A549 (cell line): ENCODE results near the gene CADPS2.

ENCODE experiments used
- CEBPB ChIP-seq, 2 experiments: fragments of >200 bp in 1 of 2; sonication (Bioruptor Twin) in 1 of 2; formaldehyde crosslinking in 1 of 2; IDR thresholded peaks; 2 replicates each; pipeline ENCODE4 v1.6.1; 2012 to 2016
- CHD2 ChIP-seq: fragments of 150-350 bp; IDR thresholded peaks from 2 replicates; pipeline ENCODE4 v1.6.1; 2014; ENCODE audit warnings: low read length; ENCODE audit not compliant: partially characterized antibody
- CTCF ChIP-seq: fragments of >200 bp; sonication (Bioruptor Twin); formaldehyde crosslinking; IDR thresholded peaks from 3 replicates; pipeline ENCODE4 v1.5.1; 2016
- EHMT2 ChIP-seq: fragments of 200-600 bp; sonication (generic); IDR thresholded peaks from 2 replicates; pipeline ENCODE4 v1.6.1; 2016; ENCODE audit warnings: antibody characterized with exemption, low read depth, mild to moderate bottlenecking, moderate library complexity
- ELK1 ChIP-seq: fragments of 150-350 bp; IDR thresholded peaks from 2 replicates; pipeline ENCODE4 v1.6.1; 2014; ENCODE audit warnings: low read depth, mild to moderate bottlenecking, low read length
- KDM5A ChIP-seq: fragments of 200-600 bp; sonication (generic); IDR thresholded peaks from 2 replicates; pipeline ENCODE4 v1.6.1; 2016; ENCODE audit warnings: antibody characterized with exemption, mild to moderate bottlenecking
- MAX ChIP-seq: IDR thresholded peaks from 2 replicates; pipeline ENCODE4 v1.6.1; 2012
- ZFP36 ChIP-seq: fragments of 450-650 bp; IDR thresholded peaks from 2 replicates; pipeline ENCODE4 v1.6.1; 2014; ENCODE audit warnings: borderline replicate concordance; ENCODE audit not compliant: partially characterized antibody

GRCh38 chr7:122525355-122525754, 360.9 kb downstream of the CADPS2 start:
- TF ChIP-seq ZFP36 (no peak), CEBPB (IDR thresholded peaks at IDR 0.05) (no peak), EHMT2 (no peak), ELK1 (no peak), CTCF (no peak), MAX (no peak), KDM5A (no peak), CHD2 (no peak)
